CD4-positive, alpha-beta T cell treated with Interleukin-6 for 4 hours (primary cell): ENCODE results near the gene PRMT7.

Experiments used
- DNase-seq: peaks from one replicate; pipeline ENCODE4 v3.0.0-alpha.2; 2020; ENCODE audit warnings: mixed read lengths

The PRMT7 gene

GRCh38 chr16:68379472-68380347 lies 68.9 kb downstream of the PRMT7 start:
- DNase-seq: peak; percentile 23

DNA sequence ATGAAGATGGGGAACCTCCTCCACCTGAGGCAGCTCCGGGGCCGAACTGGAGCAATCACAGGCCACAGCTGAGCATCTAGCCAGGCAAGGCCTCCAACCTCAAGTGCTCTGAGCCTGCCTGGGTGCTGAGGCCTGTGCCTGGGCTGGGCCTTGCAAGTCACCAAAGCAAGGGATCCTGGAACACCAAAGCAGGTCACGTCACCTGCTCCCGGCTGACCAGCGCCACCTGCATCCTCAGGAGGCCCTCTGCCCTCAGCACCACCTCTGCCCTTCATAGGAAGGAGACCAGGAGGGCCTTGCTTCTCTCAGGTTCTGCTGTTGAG lies 69.5 kb downstream of the PRMT7 start:
- DNase-seq: no peak

DNA sequence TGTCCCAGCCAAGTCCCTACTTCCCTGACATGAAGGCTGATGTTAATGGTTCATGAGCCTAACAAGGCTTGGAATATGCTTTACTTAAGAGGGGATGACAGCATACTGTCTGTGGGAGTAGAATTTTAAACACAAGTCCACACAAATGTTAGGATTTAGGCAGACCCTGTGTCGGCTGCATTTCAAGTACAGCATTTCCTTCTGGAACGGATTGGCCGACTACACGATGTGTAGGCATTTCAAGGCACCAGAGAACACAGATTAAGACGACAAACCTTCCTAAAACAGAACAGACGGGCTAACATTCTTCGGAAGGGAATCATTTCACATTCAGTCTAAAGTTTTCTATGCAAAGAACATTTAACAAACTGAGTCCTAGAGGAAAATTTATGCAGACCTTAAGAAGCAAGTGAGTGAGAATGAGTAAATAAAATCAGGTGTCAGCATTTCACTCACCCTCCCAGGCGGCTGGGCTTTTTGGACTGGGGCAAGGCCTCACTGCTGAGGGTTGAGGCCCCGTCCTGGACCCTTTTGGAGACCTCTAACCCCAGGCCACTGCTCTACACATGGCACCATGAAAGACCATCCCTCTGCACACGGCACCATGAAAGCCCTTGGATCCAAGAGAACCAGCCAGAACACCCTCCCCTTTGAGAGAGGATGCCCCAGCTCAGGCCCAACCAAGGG lies 70.0 kb downstream of the PRMT7 start:
- DNase-seq: no peak

- no peak for DNase-seq
Observed at GRCh38 chr16:68381363-68381724, 70.5 kb downstream of the PRMT7 start.

GRCh38 chr16:68382296-68382718 lies 71.5 kb downstream of the PRMT7 start:
- no peak for DNase-seq

DNA sequence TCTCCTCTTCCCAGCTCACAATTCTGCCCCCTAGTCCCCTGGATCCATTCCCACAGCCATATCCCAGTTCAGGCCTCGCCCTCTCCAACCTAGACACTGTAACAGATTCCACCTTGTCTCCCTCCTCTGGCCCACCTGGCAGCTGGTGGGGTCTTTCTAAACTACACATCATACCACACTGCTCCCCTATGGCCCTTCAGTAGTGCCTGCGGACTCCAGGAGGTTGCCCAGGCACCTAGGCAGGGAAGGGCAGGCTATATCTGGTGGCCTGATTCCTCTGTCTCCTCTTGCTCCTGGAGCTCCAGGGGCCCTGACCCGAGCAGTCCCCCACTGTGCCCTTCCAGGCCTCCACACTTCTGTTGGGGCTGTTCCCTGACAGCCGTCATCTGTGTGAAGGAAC lies 73.0 kb downstream of the PRMT7 start:
- no peak for DNase-seq

DNA sequence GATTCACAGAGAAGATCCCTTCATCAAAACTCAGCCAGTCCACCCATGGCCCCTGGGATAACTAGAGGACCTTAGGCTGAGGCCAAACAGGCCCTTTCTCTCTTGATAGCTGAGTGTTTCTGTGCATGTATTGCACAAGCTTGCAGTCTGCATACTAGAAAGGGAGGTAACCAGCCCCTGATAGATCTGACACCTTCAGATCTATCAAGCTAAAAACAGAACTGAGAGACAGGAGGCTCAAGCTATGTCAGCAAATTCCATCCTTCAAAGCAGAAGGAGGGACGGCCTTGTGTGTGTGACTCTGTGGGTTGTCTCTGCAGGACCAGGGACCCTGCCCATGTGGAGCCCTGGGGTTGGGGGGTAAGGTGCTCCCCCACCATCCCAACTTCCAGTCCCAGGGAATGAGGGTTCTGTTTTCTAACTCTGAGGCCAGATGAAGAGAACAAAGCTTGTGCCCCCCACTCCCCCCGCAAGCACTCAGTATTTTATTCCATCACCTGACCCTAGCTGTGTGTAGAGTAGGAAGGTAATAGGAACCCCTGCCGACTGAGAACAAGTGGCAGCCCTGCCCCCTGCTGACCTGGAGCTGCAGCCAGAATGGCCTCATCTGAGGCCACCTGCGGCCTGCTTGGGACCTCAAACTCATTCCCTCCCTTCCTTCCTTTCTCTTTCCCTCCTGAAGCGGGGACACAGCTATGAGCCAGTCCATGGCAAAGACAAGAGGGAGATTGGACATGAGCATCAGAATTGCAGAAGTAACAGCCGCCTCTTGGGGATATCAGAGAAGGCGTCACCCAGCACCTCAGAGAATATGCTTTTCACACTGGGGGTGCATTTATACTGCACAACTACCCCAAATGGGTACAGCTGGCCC lies 73.7 kb downstream of the PRMT7 start:
- no peak for DNase-seq

DNA sequence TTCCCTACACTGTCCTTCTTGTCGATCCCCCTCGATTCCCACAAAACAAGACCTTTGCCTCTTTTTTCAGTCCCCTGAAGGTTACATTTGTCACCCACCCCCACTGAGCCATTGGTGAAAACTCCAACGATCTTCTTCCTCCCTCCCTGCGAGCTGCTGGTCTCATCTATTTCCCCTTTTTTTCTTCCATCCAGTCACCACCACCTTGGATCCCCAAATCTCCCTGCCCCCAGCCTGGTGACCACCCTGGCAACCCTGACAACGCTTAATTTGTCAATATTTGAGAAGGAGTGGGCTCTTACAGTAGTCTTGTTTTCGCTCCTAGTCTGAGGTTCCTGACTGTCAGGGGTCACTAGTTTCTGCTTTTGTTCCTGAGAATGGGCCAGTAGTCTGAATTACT lies 74.6 kb downstream of the PRMT7 start:
- DNase-seq: no peak

- no peak for DNase-seq
Observed at GRCh38 chr16:68386628-68387027, 75.8 kb downstream of the PRMT7 start.

DNA sequence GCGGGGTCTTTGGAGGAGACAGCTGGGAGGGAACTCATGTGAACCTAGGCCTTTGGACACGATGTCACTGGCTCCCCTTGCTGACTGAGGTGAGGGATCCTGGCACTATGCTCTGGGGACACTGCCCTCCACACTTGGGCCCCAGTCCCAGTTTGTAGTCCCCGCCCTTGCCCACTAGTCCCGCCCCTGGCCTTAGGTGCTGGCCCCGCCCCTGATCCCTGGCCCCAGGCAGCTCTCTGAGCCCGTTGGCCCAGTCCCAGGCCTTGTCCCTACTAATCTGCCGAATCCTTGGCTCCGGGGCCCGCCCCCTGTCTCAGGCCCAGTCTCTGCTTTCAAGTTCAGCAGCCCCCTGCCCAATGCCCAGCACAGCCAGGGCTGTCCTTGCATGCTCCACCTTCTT lies 76.5 kb downstream of the PRMT7 start:
- no peak for DNase-seq

DNA sequence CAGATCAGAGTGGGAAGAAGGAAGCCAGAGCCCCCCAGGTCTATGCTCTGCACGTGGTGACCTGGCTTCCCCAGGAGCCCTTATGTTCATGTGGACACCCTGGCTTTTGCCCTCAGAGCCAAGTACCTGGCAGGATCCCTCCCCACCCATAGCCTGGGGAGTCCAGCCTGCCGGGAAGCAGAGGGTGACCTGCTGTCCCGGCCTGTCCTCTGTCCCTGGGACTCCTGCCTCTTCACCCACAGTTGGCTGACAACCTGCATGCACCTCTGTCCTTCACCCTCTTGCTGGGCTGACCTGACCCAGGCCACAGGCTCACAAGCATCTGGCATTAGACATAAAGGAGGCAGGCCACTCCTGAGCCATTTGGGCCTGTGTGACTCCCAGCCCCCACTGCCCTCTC lies 77.3 kb downstream of the PRMT7 start:
- no peak for DNase-seq

GRCh38 chr16:68389006-68389405 lies 78.2 kb downstream of the PRMT7 start:
- DNase-seq: no peak

- no peak for DNase-seq
Observed at GRCh38 chr16:68389750-68390371, 79.0 kb downstream of the PRMT7 start.

- DNase-seq: no peak
Observed at GRCh38 chr16:68393333-68393732, 82.5 kb downstream of the PRMT7 start.

- no peak for DNase-seq
Observed at GRCh38 chr16:68395167-68395786, 84.5 kb downstream of the PRMT7 start.

DNA sequence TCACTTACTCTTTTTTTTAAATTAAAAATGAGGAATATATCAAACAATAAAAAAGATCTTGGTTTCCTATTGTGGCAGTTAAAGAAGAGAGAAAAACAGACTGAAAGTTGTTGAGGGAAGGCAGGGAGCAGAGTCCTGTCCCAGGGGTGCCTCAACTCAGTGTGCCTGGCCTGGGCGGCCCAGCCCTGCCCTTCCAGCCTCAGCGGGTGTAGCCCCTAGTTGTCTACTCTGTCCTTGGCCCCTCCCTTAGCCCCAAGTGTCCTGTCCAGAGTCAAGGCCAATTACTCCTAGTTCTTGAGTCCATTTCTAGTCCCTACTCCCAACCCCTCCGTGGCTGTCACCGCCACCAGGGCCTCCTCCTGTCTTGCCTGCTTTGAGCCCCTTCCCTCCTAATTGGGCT lies 85.0 kb downstream of the PRMT7 start:
- DNase-seq: no peak

DNA sequence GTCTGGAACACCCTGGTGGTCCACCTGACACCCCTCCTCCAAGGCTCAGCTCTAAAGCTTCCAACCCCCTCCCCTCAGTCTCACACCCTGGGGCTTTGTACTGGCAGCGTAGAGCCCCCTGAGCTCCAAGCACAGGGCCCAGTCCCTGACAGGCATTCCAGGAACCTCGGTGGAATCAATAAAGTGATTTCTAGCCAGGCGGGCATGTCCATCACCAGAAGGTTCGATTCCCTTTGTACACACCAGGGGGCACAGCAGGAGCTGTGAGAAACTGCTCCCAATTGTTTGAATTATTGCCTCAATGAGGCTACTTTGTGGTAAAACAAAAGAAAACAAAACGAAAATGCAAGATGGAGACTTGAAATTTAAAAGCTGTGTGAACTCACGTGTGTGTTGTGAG lies 85.7 kb downstream of the PRMT7 start:
- DNase-seq: peak; percentile 75

DNA sequence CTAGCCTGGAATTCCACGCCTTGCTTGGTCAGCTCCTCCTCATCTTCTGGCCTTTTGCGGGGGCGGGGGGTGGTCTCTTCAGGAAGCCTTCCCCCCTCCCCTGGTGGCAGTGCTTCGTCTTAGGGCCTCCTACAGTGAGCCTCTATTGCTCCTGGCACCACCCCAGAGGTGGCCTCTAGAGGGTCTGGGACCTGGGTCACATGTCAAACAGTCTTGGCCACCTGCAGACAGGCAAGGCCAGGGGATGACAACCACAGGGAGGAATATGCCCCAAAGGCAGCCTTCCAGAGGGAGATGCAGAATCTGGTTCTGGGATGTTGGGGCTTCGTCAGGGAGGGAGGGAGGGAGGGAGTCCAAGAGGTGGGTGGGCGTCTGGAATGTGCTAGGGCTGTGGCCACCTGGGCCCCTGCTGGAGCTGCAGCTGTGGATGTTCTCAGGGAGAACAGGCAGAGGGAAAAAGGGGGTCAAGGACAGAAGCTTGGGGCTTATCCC lies 86.9 kb downstream of the PRMT7 start:
- DNase-seq: no peak

DNA sequence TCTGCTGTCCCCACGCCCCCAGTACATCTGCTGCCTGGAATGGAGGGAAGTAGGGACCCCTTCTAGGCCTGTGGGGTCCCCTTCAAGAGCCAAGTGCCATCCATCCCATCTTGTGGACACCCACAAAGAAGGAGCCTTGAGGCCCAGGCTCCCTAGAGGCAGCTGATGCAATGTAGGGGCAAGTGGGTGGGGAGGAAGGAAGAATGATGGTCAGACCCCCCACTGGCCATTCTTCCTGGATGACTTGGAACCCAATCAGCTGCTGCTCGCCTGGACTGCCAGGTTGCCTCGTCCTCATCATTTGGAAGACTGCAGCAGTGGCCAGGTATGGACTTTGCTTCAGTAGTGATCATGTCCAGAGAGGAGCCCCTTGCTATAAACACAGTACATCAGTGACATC lies 88.6 kb downstream of the PRMT7 start:
- no peak for DNase-seq

GRCh38 chr16:68400083-68400923 lies 89.5 kb downstream of the PRMT7 start:
- no peak for DNase-seq

GRCh38 chr16:68400924-68401460 lies 90.2 kb downstream of the PRMT7 start:
- DNase-seq: peak; percentile 36
